ENCODE data around the gene UBE2H. TPM values are rescaled to one million over a fixed set of nuclear protein-coding genes. Genes with fewer than 3 reads are reported as not detected.

UBE2H gene
- total RNA-seq, 1 donor from 2014 or later = 127 TPM

DNA sequence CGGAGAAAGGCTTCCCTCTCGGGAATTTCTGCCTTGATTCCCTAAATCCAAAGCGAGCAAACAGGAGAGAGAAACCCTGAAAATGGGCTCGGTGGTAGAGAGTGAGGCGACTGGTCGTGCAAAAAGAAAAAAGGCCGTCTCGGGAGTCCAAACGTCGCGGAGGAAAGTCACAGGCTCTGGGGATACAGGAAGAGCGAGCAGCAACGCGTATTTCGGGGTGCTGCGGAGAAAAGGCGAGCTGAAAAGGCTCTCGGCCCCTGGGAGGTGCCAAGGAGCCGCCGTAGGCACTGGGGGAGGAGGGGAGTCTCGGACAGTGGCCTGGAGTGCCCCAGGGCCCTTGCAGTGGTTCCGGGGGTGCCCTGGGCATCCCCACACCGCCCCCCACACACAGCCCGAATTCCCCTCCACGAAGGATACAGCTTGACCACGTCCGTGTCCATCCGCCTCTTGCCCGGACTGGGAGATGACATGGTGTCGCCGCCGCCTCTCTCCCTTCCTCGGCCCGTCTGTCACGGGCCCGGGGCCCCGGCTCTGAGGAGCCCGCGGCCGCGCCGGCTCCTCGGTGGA lies 591 bp downstream of the UBE2H start:
- H3K36me3 ChIP-seq (ENCODE audit: control insufficient read depth, insufficient read depth, low read length) = no peaks in the 10 kb centered on the region
- H3K27me3 ChIP-seq (ENCODE audit: control insufficient read depth, insufficient read depth, low read length) = no peaks in the 10 kb centered on the region
- no peak for DNase-seq (ENCODE audit: low read depth)
- TF ChIP-seq, protein P1, sequence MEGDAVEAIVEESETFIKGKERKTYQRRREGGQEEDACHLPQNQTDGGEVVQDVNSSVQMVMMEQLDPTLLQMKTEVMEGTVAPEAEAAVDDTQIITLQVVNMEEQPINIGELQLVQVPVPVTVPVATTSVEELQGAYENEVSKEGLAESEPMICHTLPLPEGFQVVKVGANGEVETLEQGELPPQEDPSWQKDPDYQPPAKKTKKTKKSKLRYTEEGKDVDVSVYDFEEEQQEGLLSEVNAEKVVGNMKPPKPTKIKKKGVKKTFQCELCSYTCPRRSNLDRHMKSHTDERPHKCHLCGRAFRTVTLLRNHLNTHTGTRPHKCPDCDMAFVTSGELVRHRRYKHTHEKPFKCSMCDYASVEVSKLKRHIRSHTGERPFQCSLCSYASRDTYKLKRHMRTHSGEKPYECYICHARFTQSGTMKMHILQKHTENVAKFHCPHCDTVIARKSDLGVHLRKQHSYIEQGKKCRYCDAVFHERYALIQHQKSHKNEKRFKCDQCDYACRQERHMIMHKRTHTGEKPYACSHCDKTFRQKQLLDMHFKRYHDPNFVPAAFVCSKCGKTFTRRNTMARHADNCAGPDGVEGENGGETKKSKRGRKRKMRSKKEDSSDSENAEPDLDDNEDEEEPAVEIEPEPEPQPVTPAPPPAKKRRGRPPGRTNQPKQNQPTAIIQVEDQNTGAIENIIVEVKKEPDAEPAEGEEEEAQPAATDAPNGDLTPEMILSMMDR (IDR thresholded peaks at IDR 0.05; ENCODE audit: insufficient read depth, low read length, poor library complexity, severe bottlenecking) = peak; percentile 1
- peak overlapping the region; percentile 98 for H3K4me3 ChIP-seq (ENCODE audit: low read depth, low read length)

- TF ChIP-seq, protein P1 (IDR thresholded peaks at IDR 0.05; ENCODE audit: insufficient read depth, low read length, poor library complexity, severe bottlenecking) = no peak
- peak overlapping the region; percentile 98 for H3K4me3 ChIP-seq (ENCODE audit: low read depth, low read length)
- H3K27me3 ChIP-seq (ENCODE audit: control insufficient read depth, insufficient read depth, low read length) = no peaks in the 10 kb centered on the region
- no peaks in the 10 kb centered on the region for H3K36me3 ChIP-seq (ENCODE audit: control insufficient read depth, insufficient read depth, low read length)
- DNase-seq (ENCODE audit: low read depth) = no peak
These were observed 1.3 kb downstream of the UBE2H start for GRCh38 chr7:129951226-129952085.

DNA sequence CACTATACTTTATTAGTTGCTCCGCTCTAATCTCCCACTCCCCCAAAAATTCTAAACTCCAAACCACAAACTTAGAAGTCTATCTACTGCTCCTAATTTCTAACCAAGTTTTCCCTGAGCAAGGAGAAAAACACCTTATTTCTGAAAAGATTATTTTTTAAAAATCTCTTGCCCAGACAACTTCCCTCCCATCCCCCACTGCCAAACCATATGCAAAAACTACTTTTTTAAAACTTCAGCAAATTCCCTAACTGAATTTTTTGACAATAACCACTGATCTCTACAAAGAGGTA lies 1.9 kb downstream of the UBE2H start:
- Histone ChIP-seq H3K27me3 (ENCODE audit: control insufficient read depth, insufficient read depth, low read length) (no peaks in the 10 kb centered on the region), H3K36me3 (ENCODE audit: control insufficient read depth, insufficient read depth, low read length) (no peaks in the 10 kb centered on the region), H3K4me3 (ENCODE audit: low read depth, low read length) (peak overlapping the region; percentile 98)
- DNase-seq (ENCODE audit: low read depth) = no peak
- TF ChIP-seq, protein P1 (IDR thresholded peaks at IDR 0.05; ENCODE audit: insufficient read depth, low read length, poor library complexity, severe bottlenecking) = no peak

DNA sequence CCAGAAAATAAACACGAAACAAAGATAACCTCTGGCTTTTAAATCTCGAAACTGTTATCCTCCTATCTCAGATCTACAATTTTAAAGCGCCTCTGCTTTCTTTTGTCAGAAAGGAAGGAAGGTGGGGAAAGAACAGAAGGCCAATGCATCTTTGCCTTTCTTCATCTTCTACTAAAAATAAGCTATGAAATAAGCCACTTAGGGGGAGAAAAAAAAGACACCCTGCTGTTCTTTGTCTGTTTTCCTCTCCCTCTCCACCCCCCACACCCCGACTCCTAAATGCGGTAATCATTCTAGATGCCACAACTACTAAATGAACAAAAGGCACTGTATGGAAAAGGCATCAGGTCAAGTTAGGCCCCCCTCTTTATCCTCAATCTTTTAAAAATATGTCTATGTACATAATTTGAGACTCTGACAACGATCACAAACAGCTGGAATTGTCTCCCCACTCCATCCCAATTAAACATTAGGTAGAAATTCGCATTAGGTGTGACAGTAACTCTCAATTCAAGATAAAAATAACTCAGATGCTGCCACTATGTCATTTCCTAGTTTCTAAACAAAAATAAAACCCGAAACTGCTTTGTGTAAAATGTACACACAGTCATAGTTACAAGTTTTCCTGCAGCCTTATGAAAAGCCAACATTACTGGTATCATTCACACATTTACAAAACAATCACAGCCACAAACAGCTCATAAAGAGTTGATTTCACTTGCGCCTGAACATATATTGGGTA lies 2.4 kb downstream of the UBE2H start:
- TF ChIP-seq, protein P1 (IDR thresholded peaks at IDR 0.05; ENCODE audit: insufficient read depth, low read length, poor library complexity, severe bottlenecking) = no peak
- Histone ChIP-seq H3K4me3 (ENCODE audit: low read depth, low read length) (peak overlapping the region; percentile 98), H3K36me3 (ENCODE audit: control insufficient read depth, insufficient read depth, low read length) (no peaks in the 10 kb centered on the region), H3K27me3 (ENCODE audit: control insufficient read depth, insufficient read depth, low read length) (no peaks in the 10 kb centered on the region)
- DNase-seq (ENCODE audit: low read depth) = no peak

- H3K36me3 ChIP-seq (ENCODE audit: control insufficient read depth, insufficient read depth, low read length) = no peaks in the 10 kb centered on the region
- H3K4me3 ChIP-seq (ENCODE audit: low read depth, low read length) = peak overlapping the region; percentile 98
- DNase-seq (ENCODE audit: low read depth) = peak; percentile 92
- TF ChIP-seq, protein P1 (IDR thresholded peaks at IDR 0.05; ENCODE audit: insufficient read depth, low read length, poor library complexity, severe bottlenecking) = no peak
- no peaks in the 10 kb centered on the region for H3K27me3 ChIP-seq (ENCODE audit: control insufficient read depth, insufficient read depth, low read length)
These were observed 3.2 kb downstream of the UBE2H start for GRCh38 chr7:129949292-129950133.

Data from kidney epithelial cell (primary cell).